Measurements from ENCODE around the gene TMEM235. TPM values are rescaled to one million over a fixed set of nuclear protein-coding genes. Genes with fewer than 3 reads are reported as not detected.

Gene TMEM235
- total and polyA plus RNA-seq, 9 of the 15 experiments (the other 6 are each of a cell fraction or from before 2014, with no cell fraction given), result not detected

DNA sequence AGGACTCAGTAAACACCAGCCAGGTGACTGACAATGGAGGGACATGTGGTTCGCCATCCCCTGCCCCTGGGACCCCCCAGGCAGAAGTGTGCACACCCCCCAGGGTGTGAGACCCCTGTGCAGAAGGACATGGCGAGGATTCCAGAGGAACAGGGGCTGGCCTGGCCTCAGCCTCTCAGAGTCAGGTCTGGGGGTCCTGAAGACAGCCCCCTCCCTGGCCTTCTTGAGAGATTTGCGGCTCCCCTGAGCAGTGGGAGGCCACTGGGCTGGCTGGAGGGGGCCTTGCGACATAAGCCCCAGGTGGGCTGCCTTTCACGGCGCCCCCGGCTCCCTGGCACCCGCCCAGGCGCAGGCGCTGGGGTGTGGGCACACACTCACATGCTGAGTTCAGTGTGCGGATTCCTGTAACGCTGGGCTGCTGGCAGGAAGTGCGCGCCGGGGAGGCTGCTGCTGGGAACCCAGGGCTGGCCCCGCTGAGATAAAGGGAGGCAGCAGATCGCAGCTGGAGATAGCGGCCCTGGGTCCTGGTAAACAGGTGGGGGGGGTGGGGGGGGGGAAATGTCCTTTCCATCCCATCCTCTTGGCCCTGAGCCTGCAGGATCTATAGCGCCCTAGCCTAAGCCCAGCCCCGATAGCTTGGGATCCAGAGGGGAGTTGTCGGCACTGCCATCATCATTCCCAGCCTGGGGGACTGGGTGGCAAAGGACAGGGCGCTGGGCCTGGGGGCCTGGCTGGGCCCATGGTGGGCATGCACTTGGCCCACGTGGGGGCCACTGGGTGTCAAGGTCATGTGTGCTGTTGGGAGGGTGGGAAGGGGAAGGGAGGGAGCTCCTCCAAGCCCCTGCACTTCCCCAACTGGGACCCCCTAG, 27.1 kb downstream of the TMEM235 start (continued):
- no peak for TF ChIP-seq RBM14 (IDR thresholded peaks at IDR 0.05; ENCODE audit: borderline replicate concordance, insufficient read depth, low read depth, low read length)
- no peak for TF ChIP-seq ZC3H11A (IDR thresholded peaks at IDR 0.05; ENCODE audit: low read depth, low read length)
- no peak for TF ChIP-seq REST (IDR thresholded peaks at IDR 0.05; ENCODE audit: borderline replicate concordance)
- 0 out of 2 replicates have a peak, but pooled peaks have one; percentile 45 for TF ChIP-seq REST (CRISPR knock-in tag; IDR thresholded peaks at IDR 0.05; ENCODE audit: low read depth)
- no peak for TF ChIP-seq USF1 (CRISPR knock-in tag; IDR thresholded peaks at IDR 0.05)
- TF ChIP-seq SMC3 (conservative IDR thresholded peaks at IDR 0.05; ENCODE audit: insufficient read depth, low read depth, low read length), result no peak
- no peak for TF ChIP-seq ZNF764 (CRISPR knock-in tag; IDR thresholded peaks at IDR 0.05; ENCODE audit: low read depth)
- peak; percentile 58; the same call in 1 of the 2 replicates for TF ChIP-seq ELF2 (CRISPR knock-in tag; IDR thresholded peaks at IDR 0.05)
- TF ChIP-seq ZFPM2 (CRISPR knock-in tag; IDR thresholded peaks at IDR 0.05), result no peak
- peak; percentile 46; the same call in 1 of the 2 replicates for TF ChIP-seq CBX1 (IDR thresholded peaks at IDR 0.05; ENCODE audit: low read depth)
- TF ChIP-seq ATF7 (IDR thresholded peaks at IDR 0.05), result peak; percentile 27; the same call in 1 of the 2 replicates
- TF ChIP-seq GABPB2 (CRISPR knock-in tag; conservative IDR thresholded peaks at IDR 0.05), result no peak
- TF ChIP-seq SMARCE1 (IDR thresholded peaks at IDR 0.05), result peak; percentile 31; the same call in 1 of the 2 replicates
- no peak for TF ChIP-seq ZNF23 (CRISPR knock-in tag; IDR thresholded peaks at IDR 0.05)
- no peak for TF ChIP-seq ILF3 (IDR thresholded peaks at IDR 0.05; ENCODE audit: borderline replicate concordance)
- TF ChIP-seq, protein P1, sequence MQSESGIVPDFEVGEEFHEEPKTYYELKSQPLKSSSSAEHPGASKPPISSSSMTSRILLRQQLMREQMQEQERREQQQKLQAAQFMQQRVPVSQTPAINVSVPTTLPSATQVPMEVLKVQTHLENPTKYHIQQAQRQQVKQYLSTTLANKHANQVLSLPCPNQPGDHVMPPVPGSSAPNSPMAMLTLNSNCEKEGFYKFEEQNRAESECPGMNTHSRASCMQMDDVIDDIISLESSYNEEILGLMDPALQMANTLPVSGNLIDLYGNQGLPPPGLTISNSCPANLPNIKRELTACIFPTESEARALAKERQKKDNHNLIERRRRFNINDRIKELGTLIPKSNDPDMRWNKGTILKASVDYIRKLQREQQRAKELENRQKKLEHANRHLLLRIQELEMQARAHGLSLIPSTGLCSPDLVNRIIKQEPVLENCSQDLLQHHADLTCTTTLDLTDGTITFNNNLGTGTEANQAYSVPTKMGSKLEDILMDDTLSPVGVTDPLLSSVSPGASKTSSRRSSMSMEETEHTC (IDR thresholded peaks at IDR 0.05), result no peak
- TF ChIP-seq ZNF212 (CRISPR knock-in tag; IDR thresholded peaks at IDR 0.05), result no peak
- no peak for TF ChIP-seq MCM3 (IDR thresholded peaks at IDR 0.05)
- no peak for TF ChIP-seq RBM15 (IDR thresholded peaks at IDR 0.05; ENCODE audit: insufficient read depth, low read length)
